GM12873 (cell line): Measurements from ENCODE around the gene MFSD6.

Experiments used
- CTCF ChIP-seq: IDR thresholded peaks from 2 replicates; pipeline ENCODE4 v1.5.1; 2012; ENCODE audit warnings: low read depth, mild to moderate bottlenecking, moderate library complexity, low read length, control low read depth; ENCODE audit not compliant: insufficient read depth; ENCODE audit errors: missing control alignments

Gene MFSD6

GRCh38 chr2:190407662-190408537 lies at the start of gene MFSD6:
MFSD6 (plus strand) TSS chr2:190408355; CDS start chr2:190436030, 27,675 bp downstream.
- no peak for TF ChIP-seq CTCF

GRCh38 chr2:190360561-190360960 lies 47.6 kb upstream of the MFSD6 start:
- no peak for TF ChIP-seq CTCF

- no peak for TF ChIP-seq CTCF
These were observed 47.2 kb upstream of the MFSD6 start for GRCh38 chr2:190360965-190361364.

GRCh38 chr2:190361572-190361971 lies 46.6 kb upstream of the MFSD6 start:
- TF ChIP-seq CTCF = no peak

- TF ChIP-seq CTCF = no peak
These were observed 45.3 kb upstream of the MFSD6 start for GRCh38 chr2:190362894-190363293.

- TF ChIP-seq CTCF = no peak
These were observed 42.5 kb upstream of the MFSD6 start for GRCh38 chr2:190365499-190366204.

- TF ChIP-seq CTCF = no peak
These were observed 41.9 kb upstream of the MFSD6 start for GRCh38 chr2:190366248-190366753.
